WTC11 (cell line): ENCODE results near the gene MTTP. TPM values are rescaled to one million over a fixed set of nuclear protein-coding genes. Genes with fewer than 3 reads are reported as not detected.

Experiments
- ATAC-seq: fragments of 200-7000 bp; cut with Tn5 transposase; 2 replicates; pipeline ENCODE4 v1.10.0; 2021; ENCODE audit warnings: mild to moderate bottlenecking, moderate library complexity
- CTCF ChIA-PET: fragments of 300-600 bp; sonication (Branson Sonifier 250); formaldehyde crosslinking; loops from one replicate; lab custom pipeline; 2021; ENCODE audit warnings: antibody characterized with exemption; lab: Charles Lee
- POLR2A ChIA-PET: fragments of 350-600 bp; sonication (Branson Sonifier 250); formaldehyde crosslinking; loops from one replicate; lab custom pipeline; 2021; ENCODE audit warnings: antibody characterized with exemption; lab: Charles Lee
- DNase-seq: peaks from one replicate; pipeline ENCODE4 v3.0.0; 2021; ENCODE audit warnings: low spot score
- H3K27ac Mint-ChIP-seq: 2 replicates; pipeline ENCODE4 v1.8.0; 2021; ENCODE audit warnings: mixed read lengths
- H3K27me3 Mint-ChIP-seq: 2 replicates; pipeline ENCODE4 v1.8.0; 2021; ENCODE audit warnings: low read depth, mild to moderate bottlenecking, moderate library complexity, mixed read lengths
- H3K36me3 Mint-ChIP-seq: 2 replicates; pipeline ENCODE4 v1.8.0; 2021; ENCODE audit warnings: mixed read lengths
- H3K4me1 Mint-ChIP-seq: 2 replicates; pipeline ENCODE4 v1.8.0; 2022; ENCODE audit warnings: mixed read lengths
- H3K4me3 Mint-ChIP-seq: 2 replicates; pipeline ENCODE4 v1.8.0; 2021; ENCODE audit warnings: mild to moderate bottlenecking, moderate library complexity, mixed read lengths
- H3K9me3 Mint-ChIP-seq: 2 replicates; pipeline ENCODE4 v1.8.0; 2021; ENCODE audit warnings: mixed read lengths
- CBFB ChIP-seq: sonication (generic); formaldehyde crosslinking; IDR thresholded peaks from 2 replicates; pipeline ENCODE4 v1.8.1; 2022; ENCODE audit warnings: mild to moderate bottlenecking, low read depth, missing genetic modification reagents
- FOXP1 ChIP-seq: sonication (generic); formaldehyde crosslinking; IDR thresholded peaks from 2 replicates; pipeline ENCODE4 v1.8.0; 2022; ENCODE audit warnings: missing genetic modification reagents, mild to moderate bottlenecking, moderate library complexity, borderline replicate concordance
- GRHL2 ChIP-seq: fragments of 250-450 bp; sonication (Bioruptor Pico); IDR thresholded peaks from 2 replicates; pipeline ENCODE4 v1.8.0; 2022; ENCODE audit warnings: mild to moderate bottlenecking, moderate library complexity; ENCODE audit not compliant: insufficient replicate concordance, severe bottlenecking
- HMGA2 ChIP-seq: fragments of 250-450 bp; sonication (Bioruptor Pico); IDR thresholded peaks from 2 replicates; pipeline ENCODE4 v1.4.0; 2021; ENCODE audit warnings: mild to moderate bottlenecking, moderate library complexity
- HMGXB4 ChIP-seq: sonication (generic); formaldehyde crosslinking; IDR thresholded peaks from 2 replicates; pipeline ENCODE4 v1.8.1; 2023; ENCODE audit warnings: mild to moderate bottlenecking, moderate library complexity, missing genetic modification reagents
- RELA ChIP-seq: sonication (generic); formaldehyde crosslinking; IDR thresholded peaks from 2 replicates; pipeline ENCODE4 v1.8.1; 2022; ENCODE audit warnings: missing genetic modification reagents, mild to moderate bottlenecking, borderline replicate concordance
- SMAD3 ChIP-seq: sonication (generic); formaldehyde crosslinking; IDR thresholded peaks from 2 replicates; pipeline ENCODE4 v1.8.0; 2022; ENCODE audit warnings: missing genetic modification reagents, mild to moderate bottlenecking, borderline replicate concordance
- TEAD1 ChIP-seq: sonication (generic); formaldehyde crosslinking; IDR thresholded peaks from 2 replicates; pipeline ENCODE4 v1.8.0; 2022; ENCODE audit warnings: mild to moderate bottlenecking, missing genetic modification reagents
- ZNF219 ChIP-seq: sonication (generic); formaldehyde crosslinking; IDR thresholded peaks from 2 replicates; pipeline ENCODE4 v1.8.0; 2023; ENCODE audit warnings: missing genetic modification reagents, mild to moderate bottlenecking, borderline replicate concordance
- ZNF416 ChIP-seq: fragments of 250-450 bp; sonication (Bioruptor Pico); IDR thresholded peaks from 2 replicates; pipeline ENCODE4 v1.9.0; 2021; ENCODE audit warnings: mild to moderate bottlenecking, inconsistent platforms
- total RNA-seq: library from RNA; stranded (reverse); gene quantifications from 3 replicates; pipeline ENCODE4 v1.2.3, GENCODE V29; 2021
- TF ChIP-seq, protein P1 (sequence below): fragments of 250-450 bp; sonication (Bioruptor Pico); IDR thresholded peaks from 2 replicates; pipeline ENCODE4 v1.9.0; 2021; ENCODE audit warnings: mild to moderate bottlenecking, borderline replicate concordance
- TF ChIP-seq, protein P2 (sequence below): sonication (generic); formaldehyde crosslinking; IDR thresholded peaks from 2 replicates; pipeline ENCODE4 v1.8.1; 2023; ENCODE audit warnings: mild to moderate bottlenecking, missing genetic modification reagents, moderate library complexity
- TF ChIP-seq, protein P3 (sequence below): sonication (generic); formaldehyde crosslinking; IDR thresholded peaks from 2 replicates; pipeline ENCODE4 v1.8.0; 2023; ENCODE audit warnings: mild to moderate bottlenecking, missing genetic modification reagents
- TF ChIP-seq, protein P4 (sequence below): sonication (generic); formaldehyde crosslinking; conservative IDR thresholded peaks from 2 replicates; pipeline ENCODE4 v1.8.1; 2022; ENCODE audit warnings: mild to moderate bottlenecking, missing genetic modification reagents

The MTTP gene
- total RNA-seq, 1 experiment from 2014 or later, result 0.26 TPM

- Mint-ChIP-seq H3K4me3 (no peak overlapping the region), H3K4me1 (peaks cover 2% of the 10 kb centered on the region; the same call in 1 of the 2 replicates), H3K36me3 (no peaks in the 10 kb centered on the region)
- CTCF ChIA-PET, result no interaction called here
- no peak for DNase-seq
- POLR2A ChIA-PET, result no interaction called here
- ATAC-seq, result no peak
- TF ChIP-seq ZNF219 (no peak), RELA (CRISPR knock-in tag) (no peak), TEAD1 (no peak), CBFB (CRISPR knock-in tag) (no peak), SMAD3 (CRISPR knock-in tag) (no peak), GRHL2 (CRISPR knock-in tag) (no peak)
- TF ChIP-seq, protein P1, sequence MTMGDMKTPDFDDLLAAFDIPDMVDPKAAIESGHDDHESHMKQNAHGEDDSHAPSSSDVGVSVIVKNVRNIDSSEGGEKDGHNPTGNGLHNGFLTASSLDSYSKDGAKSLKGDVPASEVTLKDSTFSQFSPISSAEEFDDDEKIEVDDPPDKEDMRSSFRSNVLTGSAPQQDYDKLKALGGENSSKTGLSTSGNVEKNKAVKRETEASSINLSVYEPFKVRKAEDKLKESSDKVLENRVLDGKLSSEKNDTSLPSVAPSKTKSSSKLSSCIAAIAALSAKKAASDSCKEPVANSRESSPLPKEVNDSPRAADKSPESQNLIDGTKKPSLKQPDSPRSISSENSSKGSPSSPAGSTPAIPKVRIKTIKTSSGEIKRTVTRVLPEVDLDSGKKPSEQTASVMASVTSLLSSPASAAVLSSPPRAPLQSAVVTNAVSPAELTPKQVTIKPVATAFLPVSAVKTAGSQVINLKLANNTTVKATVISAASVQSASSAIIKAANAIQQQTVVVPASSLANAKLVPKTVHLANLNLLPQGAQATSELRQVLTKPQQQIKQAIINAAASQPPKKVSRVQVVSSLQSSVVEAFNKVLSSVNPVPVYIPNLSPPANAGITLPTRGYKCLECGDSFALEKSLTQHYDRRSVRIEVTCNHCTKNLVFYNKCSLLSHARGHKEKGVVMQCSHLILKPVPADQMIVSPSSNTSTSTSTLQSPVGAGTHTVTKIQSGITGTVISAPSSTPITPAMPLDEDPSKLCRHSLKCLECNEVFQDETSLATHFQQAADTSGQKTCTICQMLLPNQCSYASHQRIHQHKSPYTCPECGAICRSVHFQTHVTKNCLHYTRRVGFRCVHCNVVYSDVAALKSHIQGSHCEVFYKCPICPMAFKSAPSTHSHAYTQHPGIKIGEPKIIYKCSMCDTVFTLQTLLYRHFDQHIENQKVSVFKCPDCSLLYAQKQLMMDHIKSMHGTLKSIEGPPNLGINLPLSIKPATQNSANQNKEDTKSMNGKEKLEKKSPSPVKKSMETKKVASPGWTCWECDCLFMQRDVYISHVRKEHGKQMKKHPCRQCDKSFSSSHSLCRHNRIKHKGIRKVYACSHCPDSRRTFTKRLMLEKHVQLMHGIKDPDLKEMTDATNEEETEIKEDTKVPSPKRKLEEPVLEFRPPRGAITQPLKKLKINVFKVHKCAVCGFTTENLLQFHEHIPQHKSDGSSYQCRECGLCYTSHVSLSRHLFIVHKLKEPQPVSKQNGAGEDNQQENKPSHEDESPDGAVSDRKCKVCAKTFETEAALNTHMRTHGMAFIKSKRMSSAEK, result no peak
- TF ChIP-seq, protein P2, sequence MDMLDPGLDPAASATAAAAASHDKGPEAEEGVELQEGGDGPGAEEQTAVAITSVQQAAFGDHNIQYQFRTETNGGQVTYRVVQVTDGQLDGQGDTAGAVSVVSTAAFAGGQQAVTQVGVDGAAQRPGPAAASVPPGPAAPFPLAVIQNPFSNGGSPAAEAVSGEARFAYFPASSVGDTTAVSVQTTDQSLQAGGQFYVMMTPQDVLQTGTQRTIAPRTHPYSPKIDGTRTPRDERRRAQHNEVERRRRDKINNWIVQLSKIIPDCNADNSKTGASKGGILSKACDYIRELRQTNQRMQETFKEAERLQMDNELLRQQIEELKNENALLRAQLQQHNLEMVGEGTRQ (CRISPR knock-in tag), result no peak
- TF ChIP-seq, protein P3, sequence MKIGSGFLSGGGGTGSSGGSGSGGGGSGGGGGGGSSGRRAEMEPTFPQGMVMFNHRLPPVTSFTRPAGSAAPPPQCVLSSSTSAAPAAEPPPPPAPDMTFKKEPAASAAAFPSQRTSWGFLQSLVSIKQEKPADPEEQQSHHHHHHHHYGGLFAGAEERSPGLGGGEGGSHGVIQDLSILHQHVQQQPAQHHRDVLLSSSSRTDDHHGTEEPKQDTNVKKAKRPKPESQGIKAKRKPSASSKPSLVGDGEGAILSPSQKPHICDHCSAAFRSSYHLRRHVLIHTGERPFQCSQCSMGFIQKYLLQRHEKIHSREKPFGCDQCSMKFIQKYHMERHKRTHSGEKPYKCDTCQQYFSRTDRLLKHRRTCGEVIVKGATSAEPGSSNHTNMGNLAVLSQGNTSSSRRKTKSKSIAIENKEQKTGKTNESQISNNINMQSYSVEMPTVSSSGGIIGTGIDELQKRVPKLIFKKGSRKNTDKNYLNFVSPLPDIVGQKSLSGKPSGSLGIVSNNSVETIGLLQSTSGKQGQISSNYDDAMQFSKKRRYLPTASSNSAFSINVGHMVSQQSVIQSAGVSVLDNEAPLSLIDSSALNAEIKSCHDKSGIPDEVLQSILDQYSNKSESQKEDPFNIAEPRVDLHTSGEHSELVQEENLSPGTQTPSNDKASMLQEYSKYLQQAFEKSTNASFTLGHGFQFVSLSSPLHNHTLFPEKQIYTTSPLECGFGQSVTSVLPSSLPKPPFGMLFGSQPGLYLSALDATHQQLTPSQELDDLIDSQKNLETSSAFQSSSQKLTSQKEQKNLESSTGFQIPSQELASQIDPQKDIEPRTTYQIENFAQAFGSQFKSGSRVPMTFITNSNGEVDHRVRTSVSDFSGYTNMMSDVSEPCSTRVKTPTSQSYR, result no peak
- TF ChIP-seq, all 79 proteins: peak for 0
- H3K27me3 Mint-ChIP-seq, result no peaks in the 10 kb centered on the region
- H3K27ac Mint-ChIP-seq, result no peak overlapping the region
- H3K9me3 Mint-ChIP-seq, result 0 out of 2 replicates have a peak, but pooled peaks cover 5% of the 10 kb centered on the region
Measured at GRCh38 chr4:99606716-99607115, 32.1 kb downstream of the MTTP start.

DNA sequence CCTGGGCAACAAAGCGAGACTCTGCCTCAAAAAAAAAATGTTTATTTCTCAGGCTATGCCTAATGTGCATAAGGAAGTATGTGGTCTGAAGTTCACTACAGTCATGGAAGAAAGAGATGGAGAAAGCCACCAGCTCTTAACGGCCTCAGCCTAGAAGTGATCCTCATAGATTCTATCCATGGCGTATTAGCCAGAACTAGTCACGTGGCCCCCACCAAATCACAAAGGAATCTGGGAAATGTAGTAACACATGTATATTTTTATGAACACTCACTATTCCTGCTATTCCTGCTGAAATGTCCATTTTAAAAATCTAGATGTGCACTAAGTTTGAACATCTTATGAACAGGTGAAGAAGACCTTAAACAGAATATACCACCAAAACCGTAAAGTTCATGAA is 33.8 kb downstream of the MTTP start:
- Mint-ChIP-seq H3K4me1 (peaks cover 2% of the 10 kb centered on the region; the same call in 1 of the 2 replicates), H3K36me3 (no peaks in the 10 kb centered on the region), H3K27ac (no peak overlapping the region), H3K9me3 (0 out of 2 replicates have a peak, but pooled peaks cover 5% of the 10 kb centered on the region), H3K27me3 (no peaks in the 10 kb centered on the region), H3K4me3 (no peak overlapping the region)
- ChIA-PET CTCF (no interaction called here), POLR2A (no interaction called here)
- ATAC-seq, result no peak
- no peak for DNase-seq
- TF ChIP-seq FOXP1 (CRISPR knock-in tag) (no peak), ZNF416 (CRISPR knock-in tag) (no peak), HMGXB4 (no peak), HMGA2 (CRISPR knock-in tag) (no peak)
- TF ChIP-seq, protein P4, sequence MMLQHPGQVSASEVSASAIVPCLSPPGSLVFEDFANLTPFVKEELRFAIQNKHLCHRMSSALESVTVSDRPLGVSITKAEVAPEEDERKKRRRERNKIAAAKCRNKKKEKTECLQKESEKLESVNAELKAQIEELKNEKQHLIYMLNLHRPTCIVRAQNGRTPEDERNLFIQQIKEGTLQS (CRISPR knock-in tag), result no peak
